Nucleus accumbens (tissue), 56 donors: Measurements from ENCODE around the gene NFS1.

ENCODE experiments used
- DNase-seq, 56 donors: peaks; one replicate each; lab custom pipeline; 2025; lab: John Stamatoyannopoulos, UW

NFS1 gene

GRCh38 chr20:35619196-35620095 lies 79.7 kb downstream of the NFS1 start:
- DNase-seq, result peak in 48 of 56 donors; percentile 7 to 85 (median 56)

GRCh38 chr20:35618263-35619131 lies 80.7 kb downstream of the NFS1 start:
- DNase-seq, result peak in 6 of 56 donors; percentile 30 to 57 (median 46)
